ENCODE results near the gene ADAT1.
A peak's percentile ranks its signal among the peaks of the same experiment; 100 is the strongest.
"Not testable (repeated sequence)": the region's sequence is repeated elsewhere in the genome, so short reads cannot be mapped to it uniquely, and the experiment has no call there.

ADAT1 gene

DNA sequence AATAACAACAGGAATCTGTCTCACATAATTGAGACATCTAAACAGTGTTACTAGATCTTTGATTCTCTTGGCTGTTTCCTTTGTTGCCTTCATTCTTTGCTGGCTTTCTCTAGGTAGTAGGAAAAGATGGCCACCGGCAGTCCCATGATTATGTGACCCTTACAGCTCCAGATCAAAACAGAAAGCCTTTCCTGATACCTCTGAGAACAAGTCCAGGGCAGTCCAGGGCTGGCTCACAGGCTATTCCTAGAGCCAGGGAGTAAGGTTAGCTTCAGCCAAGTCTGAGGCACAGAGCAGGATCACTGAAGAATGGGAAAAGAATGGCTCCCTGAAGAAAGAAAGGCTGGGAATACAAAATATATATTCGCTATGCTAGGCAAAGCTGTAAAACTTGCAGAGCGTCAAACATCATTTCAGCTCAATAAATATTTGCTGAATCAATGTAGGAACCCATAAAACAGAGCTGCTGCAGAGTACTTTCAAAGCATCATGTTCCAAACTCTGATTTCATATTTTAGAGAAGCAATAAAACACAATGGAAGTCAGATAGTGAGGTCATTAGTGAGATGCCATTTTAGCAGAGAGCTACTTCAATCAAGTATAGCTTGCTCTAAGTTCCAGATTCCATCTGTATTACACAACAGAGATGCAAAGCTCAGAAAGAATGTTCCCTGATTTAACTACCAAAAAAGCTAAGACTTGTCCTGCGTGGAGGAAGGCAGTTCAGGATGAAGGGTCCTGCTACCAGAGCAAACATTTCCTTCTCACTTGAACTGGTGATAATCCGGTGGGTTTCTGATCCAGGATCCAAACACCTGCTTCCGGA is 23.4 kb downstream of the ADAT1 start:
- Histone ChIP-seq H4K20me1 (ENCODE audit: insufficient read depth, low read length) (no peaks in the 10 kb centered on the region), H3K79me2 (ENCODE audit: insufficient read depth, low read length) (no peaks in the 10 kb centered on the region), H3K9me3 (ENCODE audit: insufficient read depth, low read length, severe bottlenecking) (peaks cover 4% of the 10 kb centered on the region), H3K36me3 (ENCODE audit: insufficient read depth, low read length) (peaks cover 75% of the 10 kb centered on the region), H3K4me1 (ENCODE audit: insufficient read depth, low read length) (peaks cover 4% of the 10 kb centered on the region), H3K9ac (ENCODE audit: low read depth, low read length) (no peak overlapping the region), H3K27me3 (ENCODE audit: insufficient read depth, low read length, poor library complexity) (no peaks in the 10 kb centered on the region), H3K4me3 (ENCODE audit: low read depth in 1 of 2, low read length in 2 of 2) (no peak overlapping the region), H3K27ac (ENCODE audit: low read length) (no peak overlapping the region), H2AFZ (ENCODE audit: low read depth, low read length) (no peak overlapping the region), H3K4me2 (ENCODE audit: insufficient read depth, low read length) (no peak overlapping the region)
- DNase-seq (no peak), ATAC-seq (ENCODE audit: insufficient read depth, low read depth) (no peak)
- TF ChIP-seq, protein P1, sequence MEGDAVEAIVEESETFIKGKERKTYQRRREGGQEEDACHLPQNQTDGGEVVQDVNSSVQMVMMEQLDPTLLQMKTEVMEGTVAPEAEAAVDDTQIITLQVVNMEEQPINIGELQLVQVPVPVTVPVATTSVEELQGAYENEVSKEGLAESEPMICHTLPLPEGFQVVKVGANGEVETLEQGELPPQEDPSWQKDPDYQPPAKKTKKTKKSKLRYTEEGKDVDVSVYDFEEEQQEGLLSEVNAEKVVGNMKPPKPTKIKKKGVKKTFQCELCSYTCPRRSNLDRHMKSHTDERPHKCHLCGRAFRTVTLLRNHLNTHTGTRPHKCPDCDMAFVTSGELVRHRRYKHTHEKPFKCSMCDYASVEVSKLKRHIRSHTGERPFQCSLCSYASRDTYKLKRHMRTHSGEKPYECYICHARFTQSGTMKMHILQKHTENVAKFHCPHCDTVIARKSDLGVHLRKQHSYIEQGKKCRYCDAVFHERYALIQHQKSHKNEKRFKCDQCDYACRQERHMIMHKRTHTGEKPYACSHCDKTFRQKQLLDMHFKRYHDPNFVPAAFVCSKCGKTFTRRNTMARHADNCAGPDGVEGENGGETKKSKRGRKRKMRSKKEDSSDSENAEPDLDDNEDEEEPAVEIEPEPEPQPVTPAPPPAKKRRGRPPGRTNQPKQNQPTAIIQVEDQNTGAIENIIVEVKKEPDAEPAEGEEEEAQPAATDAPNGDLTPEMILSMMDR (IDR thresholded peaks at IDR 0.05; ENCODE audit: borderline replicate concordance, extremely low read depth, low read length, poor library complexity, severe bottlenecking), result no peak
- no peak for TF ChIP-seq EZH2 (IDR thresholded peaks at IDR 0.05; ENCODE audit: borderline replicate concordance, low read depth, low read length, severe bottlenecking)

DNA sequence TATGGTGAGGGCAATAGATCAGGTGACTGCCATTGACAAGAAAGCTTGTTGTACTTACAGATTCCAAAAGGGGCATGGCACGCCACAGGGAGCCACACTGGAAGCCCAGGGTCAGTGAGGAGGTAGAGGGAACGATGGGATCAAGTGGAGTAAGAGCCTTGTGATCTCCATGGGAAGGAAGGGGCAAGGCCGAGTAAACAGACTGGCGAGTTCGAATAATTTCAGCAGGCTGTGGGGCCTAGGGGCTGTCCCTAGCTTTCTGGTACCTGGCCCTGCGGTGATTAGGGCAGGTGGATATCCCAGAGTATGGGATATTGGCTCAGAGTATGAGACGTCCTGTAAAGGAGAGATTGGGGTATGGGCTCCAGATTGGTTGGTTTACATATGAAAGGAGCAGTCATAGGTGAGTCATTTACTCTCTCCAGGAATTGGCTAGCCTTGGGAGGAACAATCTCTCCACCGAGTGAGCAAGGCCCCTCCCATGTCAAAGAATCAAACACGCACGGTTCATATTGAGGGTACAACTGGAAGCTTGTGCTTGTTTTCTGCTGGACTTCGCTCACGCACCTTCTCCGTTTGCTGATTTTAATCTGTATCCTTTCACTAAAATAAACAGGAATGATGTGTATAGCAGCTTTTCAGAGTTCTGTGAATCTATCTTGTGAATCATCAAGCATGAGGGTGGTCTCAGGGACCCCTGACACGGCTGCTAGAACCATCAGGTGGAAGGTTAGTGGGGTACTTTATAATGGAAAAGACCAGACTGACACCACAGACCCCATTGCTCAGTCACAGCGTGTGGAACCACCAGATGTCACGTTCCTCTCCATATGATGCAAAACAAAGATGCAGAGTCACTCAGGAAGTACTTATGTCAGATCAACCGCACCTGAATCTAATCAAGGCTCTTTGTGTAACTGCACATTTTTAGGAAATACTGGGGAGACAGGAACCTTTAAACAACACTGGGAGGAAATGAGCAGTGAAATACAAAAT is 29.0 kb downstream of the ADAT1 start:
- DNase-seq (peak; percentile 55), ATAC-seq (ENCODE audit: insufficient read depth, low read depth) (peak; percentile 95)
- H3K9me3 ChIP-seq (ENCODE audit: insufficient read depth, low read length, severe bottlenecking), result no peaks in the 10 kb centered on the region
- H3K79me2 ChIP-seq (ENCODE audit: insufficient read depth, low read length), result no peaks in the 10 kb centered on the region
- no peaks in the 10 kb centered on the region for H3K27me3 ChIP-seq (ENCODE audit: insufficient read depth, low read length, poor library complexity)
- peak overlapping the region; percentile 56 for H3K27ac ChIP-seq (ENCODE audit: low read length)
- TF ChIP-seq, protein P1 (IDR thresholded peaks at IDR 0.05; ENCODE audit: borderline replicate concordance, extremely low read depth, low read length, poor library complexity, severe bottlenecking), result no peak
- TF ChIP-seq EZH2 (IDR thresholded peaks at IDR 0.05; ENCODE audit: borderline replicate concordance, low read depth, low read length, severe bottlenecking), result no peak
- H4K20me1 ChIP-seq (ENCODE audit: insufficient read depth, low read length), result 0 out of 2 replicates have a peak, but pooled peaks cover 3% of the 10 kb centered on the region
- peaks cover 40% of the 10 kb centered on the region for H3K36me3 ChIP-seq (ENCODE audit: insufficient read depth, low read length)
- H3K4me1 ChIP-seq (ENCODE audit: insufficient read depth, low read length), result peaks cover 13% of the 10 kb centered on the region
- no peak overlapping the region for H2AFZ ChIP-seq (ENCODE audit: low read depth, low read length)
- H3K9ac ChIP-seq (ENCODE audit: low read depth, low read length), result peak overlapping the region; percentile 7; the same call in 1 of the 2 replicates
- no peak overlapping the region for H3K4me3 ChIP-seq (ENCODE audit: low read depth in 1 of 2, low read length in 2 of 2)
- H3K4me2 ChIP-seq (ENCODE audit: insufficient read depth, low read length), result 0 out of 2 replicates have a peak overlapping the region, but pooled peaks have one; percentile 7

DNA sequence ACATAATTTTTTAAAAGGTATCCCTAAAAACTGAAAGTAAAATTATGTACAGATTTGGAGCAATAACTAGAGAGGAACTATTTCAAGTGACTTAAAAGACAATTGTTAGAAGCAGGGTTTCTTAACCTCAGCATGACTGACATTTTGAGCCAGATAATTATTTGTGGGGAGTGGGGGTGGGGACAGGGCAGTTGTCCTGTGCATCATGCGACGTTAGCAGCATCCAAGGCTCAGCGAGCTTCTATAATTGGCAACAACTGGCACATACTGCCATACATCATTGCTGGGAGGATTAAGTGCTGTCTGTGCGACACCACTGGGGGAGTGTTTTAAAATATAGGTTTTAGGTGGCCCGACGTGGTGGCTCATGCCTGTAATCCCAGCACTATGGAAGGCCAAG is 29.8 kb downstream of the ADAT1 start:
- Histone ChIP-seq H4K20me1 (ENCODE audit: insufficient read depth, low read length) (0 out of 2 replicates have a peak, but pooled peaks cover 3% of the 10 kb centered on the region), H3K27ac (ENCODE audit: low read length) (no peak overlapping the region), H3K4me1 (ENCODE audit: insufficient read depth, low read length) (peaks cover 13% of the 10 kb centered on the region), H3K4me2 (ENCODE audit: insufficient read depth, low read length) (no peak overlapping the region), H3K79me2 (ENCODE audit: insufficient read depth, low read length) (no peaks in the 10 kb centered on the region), H3K4me3 (ENCODE audit: low read depth in 1 of 2, low read length in 2 of 2) (no peak overlapping the region), H3K9me3 (ENCODE audit: insufficient read depth, low read length, severe bottlenecking) (no peaks in the 10 kb centered on the region), H2AFZ (ENCODE audit: low read depth, low read length) (no peak overlapping the region), H3K36me3 (ENCODE audit: insufficient read depth, low read length) (peaks cover 43% of the 10 kb centered on the region), H3K9ac (ENCODE audit: low read depth, low read length) (no peak overlapping the region), H3K27me3 (ENCODE audit: insufficient read depth, low read length, poor library complexity) (no peaks in the 10 kb centered on the region)
- DNase-seq, result no peak
- no peak for ATAC-seq (ENCODE audit: insufficient read depth, low read depth)
- TF ChIP-seq, protein P1 (IDR thresholded peaks at IDR 0.05; ENCODE audit: borderline replicate concordance, extremely low read depth, low read length, poor library complexity, severe bottlenecking), result no peak
- no peak for TF ChIP-seq EZH2 (IDR thresholded peaks at IDR 0.05; ENCODE audit: borderline replicate concordance, low read depth, low read length, severe bottlenecking)

DNA sequence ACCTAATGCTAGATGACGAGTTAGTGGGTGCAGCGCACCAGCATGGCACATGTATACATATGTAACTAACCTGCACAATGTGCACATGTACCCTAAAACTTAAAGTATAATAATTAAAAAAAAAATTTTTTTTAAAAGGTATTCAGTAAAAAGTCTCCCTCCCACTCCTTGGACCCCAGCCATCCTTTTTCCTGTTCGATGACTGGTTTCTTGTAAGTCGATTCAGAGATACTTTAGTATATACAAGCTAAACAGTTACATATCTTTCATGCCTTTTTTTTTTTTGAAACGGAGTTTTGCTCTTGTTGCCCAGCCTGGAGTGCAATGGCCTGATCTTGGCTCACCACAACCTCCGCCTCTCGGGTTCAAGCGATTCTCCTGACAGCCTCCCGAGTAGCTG is 31.2 kb downstream of the ADAT1 start:
- not testable (repeated sequence) for H2AFZ ChIP-seq (ENCODE audit: low read depth, low read length); H3K27me3 ChIP-seq (ENCODE audit: insufficient read depth, low read length, poor library complexity); H3K4me2 ChIP-seq (ENCODE audit: insufficient read depth, low read length); H3K79me2 ChIP-seq (ENCODE audit: insufficient read depth, low read length); H4K20me1 ChIP-seq (ENCODE audit: insufficient read depth, low read length); H3K4me3 ChIP-seq (ENCODE audit: low read depth in 1 of 2, low read length in 2 of 2); ATAC-seq (ENCODE audit: insufficient read depth, low read depth); H3K9me3 ChIP-seq (ENCODE audit: insufficient read depth, low read length, severe bottlenecking); H3K27ac ChIP-seq (ENCODE audit: low read length); DNase-seq; H3K9ac ChIP-seq (ENCODE audit: low read depth, low read length)
- peaks cover 30% of the 10 kb centered on the region for H3K36me3 ChIP-seq (ENCODE audit: insufficient read depth, low read length)
- peaks cover 13% of the 10 kb centered on the region for H3K4me1 ChIP-seq (ENCODE audit: insufficient read depth, low read length)

Data from DND-41 (cell line).